NCI-H69 (cell line): ENCODE results near the gene UBE2J1.

Experiments used
- DNase-seq: peaks from one replicate; lab custom pipeline; 2025; lab: John Stamatoyannopoulos, UW

Gene UBE2J1

DNA sequence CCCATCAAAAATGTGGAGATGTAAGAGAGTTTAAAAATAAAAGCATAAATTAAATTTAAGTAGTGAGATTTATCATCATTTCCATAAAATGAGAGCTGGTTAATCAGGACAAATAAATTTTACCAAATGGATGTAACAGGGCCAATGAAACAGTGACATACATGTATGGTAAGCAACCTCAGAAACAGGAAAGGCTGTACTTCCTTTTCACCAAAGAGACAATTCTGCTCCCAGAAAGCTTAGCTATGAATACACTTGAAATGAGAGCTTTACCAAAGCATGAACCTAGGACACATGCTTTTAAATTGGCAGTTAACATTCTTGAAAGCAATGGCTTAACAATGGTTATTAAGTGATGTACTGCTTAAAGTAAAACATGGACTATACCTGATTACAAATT is 12.1 kb upstream of the UBE2J1 start:
- no peak for DNase-seq

DNA sequence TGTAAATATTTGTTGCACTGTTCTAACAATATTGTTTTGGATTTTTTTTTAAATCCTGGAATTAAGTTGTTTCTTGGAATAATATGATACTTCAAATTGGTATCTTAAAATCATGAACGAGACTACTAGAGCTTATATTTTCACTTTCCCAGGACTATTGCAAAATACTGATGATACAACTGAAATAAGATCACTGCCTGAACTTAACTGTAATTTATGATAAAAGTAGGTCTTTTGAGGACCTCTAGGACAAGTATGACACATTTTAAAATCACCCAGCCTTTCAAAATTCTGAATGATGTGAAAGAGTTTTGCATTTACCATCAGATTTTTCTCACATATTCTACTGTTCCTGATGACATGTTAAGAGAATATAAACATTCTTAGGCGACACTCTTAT is 8.6 kb upstream of the UBE2J1 start:
- no peak for DNase-seq

DNA sequence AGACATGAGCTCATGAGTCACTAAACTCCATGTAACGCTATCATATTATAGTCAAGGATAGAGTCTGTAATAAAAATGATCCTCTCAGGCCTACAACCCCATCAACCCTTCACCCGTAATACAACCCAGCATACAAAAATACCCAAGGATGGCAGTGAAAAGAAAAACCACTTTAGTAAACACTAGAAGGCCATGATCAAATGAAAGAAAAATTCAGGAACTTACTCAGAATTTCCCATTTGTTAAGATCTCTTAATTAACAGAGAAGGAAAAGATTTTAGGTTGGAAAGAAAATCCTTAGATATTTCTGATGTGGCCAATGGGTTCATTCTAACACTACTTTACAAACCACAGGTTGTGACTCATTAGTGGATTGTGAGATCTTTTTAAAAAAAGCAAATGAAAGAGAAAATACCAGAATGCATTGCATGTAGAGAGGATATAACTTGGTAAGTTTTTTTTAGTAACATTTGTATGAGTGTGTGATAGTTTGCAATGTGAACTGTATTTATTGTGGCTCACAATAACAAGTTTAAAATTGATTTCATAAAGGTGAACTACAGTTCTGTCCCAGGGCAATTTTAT is 8.0 kb upstream of the UBE2J1 start:
- DNase-seq = no peak

DNA sequence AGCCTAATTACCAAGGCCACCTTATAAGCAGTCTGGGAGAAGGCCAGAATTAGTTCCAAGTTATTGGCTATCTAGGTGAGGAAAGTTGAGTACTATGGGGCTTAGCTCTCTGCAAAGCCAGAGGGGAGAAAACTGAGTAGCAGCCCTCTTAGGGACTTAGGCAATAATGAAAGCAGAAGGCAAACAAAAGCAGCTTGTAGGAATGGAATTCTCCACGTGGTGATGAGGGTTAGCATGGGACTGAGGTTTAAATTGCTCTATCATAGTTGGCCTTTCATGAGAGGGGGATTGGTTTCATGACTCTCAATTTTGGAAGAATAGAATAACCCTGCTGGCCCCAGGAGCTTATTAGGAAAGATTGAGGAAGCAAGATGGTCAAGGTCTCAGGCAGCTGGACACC is 7.0 kb upstream of the UBE2J1 start:
- DNase-seq = peak; percentile 30

DNA sequence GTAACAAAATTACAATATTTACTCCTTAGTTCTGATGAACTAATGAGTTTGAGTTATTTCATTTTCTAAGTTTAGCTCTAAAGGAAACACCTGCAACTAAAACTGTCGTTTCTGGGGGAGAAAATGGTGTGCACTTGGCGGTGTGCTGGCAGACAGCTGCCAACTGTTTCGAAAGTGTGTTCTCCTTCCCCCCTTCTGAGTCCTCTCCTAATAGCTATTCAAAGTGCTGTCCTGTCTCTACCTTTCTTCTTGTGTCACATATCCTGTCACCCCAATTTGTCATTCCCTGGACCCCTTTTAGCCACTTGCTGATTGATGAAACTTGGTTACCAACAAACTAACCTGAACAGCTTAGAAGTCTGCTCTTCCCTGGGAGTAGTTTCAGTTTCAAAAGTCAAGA is 4.9 kb upstream of the UBE2J1 start:
- peak; percentile 35 for DNase-seq

DNA sequence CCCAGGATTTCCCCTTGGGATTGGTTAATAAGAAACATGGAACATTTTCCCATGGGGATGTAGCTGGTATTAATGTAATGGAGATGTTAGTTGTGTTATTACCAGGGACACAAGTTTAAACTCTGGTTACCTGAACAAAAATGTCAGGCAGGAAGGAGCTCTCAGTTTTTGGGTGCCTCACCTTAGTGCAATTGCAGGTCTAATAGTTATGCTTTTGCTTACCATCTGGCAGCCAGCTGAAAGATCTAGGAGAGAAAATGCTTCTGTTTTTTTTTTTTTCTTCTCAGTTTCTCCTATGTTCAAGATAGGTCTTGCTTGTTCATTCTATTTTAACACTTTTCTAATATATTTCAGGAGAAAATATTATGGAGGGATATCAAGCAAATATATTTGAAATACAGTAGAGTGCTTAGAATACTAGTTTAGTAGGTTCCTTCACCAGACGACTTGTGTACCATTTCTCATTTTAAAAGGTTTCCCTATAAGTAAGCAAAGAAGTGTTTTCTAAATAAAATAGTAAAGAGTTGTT is 4.2 kb upstream of the UBE2J1 start:
- DNase-seq = peak; percentile 54

DNA sequence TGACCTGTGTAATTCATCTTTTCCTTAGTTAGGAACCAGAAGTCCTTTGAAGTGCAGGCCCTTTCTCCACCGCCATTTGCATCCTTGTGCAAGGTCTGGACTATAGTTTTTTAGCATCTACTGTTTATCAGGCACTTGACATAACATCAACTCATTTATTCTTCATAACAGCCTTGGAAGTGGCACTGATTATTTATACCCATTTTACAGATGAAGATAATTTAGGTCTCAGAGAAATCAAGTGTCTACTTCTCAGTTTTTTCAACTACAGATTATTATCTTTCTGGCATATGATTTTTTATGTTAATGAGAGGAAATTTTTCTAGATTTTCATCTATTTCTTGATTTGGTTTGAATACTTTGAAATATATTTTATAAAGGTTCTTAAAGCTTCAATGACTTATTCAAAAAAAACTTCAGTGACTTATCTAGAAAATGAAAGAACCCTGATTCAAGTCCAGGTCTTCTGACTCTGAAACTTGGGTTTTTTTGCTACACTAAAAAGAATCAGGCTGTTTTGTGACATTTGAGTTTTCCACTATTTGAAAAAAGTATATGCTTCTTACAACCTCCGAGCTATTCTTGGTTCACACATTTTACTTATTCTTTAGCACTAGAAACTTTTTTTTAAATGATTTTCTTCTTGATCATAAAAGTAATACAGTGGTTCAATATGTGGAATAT is 3.1 kb upstream of the UBE2J1 start:
- no peak for DNase-seq

DNA sequence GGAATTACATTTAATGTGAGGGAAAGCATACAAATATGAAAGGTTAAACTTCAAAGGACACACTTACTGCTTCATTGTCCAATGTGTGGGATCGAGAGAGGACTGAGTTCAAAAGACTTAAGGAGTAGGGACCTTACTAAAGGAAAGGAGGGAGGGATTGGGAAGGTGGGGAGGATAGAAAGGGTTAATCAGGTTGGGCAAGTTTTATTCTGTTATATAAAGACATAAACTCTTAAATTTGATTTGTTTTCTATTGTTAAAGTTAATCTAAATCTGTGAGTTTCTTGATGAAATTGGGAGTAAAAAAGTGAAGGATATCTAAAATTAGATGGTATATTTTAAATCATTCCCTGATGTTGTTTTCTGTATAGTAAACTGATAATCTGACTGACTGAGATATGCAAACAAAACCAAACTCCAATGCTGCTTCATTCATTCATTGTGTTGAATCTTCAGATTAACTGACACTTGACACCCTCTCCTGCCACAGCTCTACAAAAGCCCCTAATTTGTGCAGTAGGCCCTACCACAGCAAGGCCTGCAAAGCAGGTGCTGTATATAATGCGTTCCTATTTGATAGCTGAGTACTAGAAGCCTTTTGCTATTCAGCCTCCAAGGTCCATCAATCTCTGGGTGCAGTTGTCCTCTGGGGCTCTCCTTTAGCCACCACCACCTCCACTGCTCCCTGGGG is 1.3 kb upstream of the UBE2J1 start:
- DNase-seq = peak; percentile 89

DNA sequence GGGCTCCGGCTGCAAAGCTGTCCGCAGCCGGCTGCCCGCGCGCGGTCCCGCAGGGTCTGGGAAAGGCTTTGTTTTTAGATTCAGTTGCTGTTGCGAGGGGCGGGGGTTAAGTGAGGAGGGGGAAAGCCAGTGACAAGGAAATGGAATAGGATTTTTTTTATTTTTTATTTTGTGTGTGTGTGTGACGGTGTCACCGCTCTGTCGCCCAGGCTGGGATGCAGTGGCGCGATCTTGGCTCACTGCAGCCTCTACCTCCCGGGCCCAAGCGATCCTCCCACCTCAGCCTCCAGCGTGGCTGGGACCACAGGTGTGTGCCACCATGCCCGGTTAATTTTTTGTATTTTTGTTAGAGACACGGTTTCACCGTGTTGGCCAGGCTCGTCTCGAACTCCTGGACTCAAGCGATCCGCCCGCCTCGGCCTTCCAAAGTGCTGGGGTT is 615 bp upstream of the UBE2J1 start:
- no peak for DNase-seq

DNA sequence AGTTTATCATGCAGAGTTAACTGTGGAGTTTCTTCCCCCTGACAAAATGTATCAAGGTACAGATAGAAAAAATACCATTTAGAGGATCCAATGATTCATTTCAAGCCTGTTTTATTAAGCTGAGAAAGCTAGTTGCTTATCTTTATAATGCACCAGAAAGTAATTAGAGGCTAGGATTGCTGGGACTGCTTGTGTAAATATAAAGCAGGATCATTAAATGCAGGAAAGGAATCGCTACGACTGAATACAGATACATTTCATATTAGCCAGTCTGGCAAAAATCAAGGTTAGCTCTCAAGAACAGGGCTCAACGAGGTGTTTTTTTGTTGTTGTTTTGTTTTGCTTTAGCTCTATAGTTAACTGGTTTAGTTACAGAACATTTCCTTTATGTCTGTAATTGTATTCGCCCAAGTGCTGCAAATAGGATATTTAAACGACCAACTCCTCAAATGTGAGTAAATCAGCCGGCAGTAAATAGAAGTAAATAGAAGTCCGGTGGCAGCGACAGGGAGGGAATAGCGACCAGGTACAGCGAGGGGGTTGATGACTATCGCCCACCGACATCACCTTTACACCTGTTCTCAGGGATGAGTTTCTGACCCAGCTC is 748 bp downstream of the UBE2J1 start:
- DNase-seq = peak; percentile 79

DNA sequence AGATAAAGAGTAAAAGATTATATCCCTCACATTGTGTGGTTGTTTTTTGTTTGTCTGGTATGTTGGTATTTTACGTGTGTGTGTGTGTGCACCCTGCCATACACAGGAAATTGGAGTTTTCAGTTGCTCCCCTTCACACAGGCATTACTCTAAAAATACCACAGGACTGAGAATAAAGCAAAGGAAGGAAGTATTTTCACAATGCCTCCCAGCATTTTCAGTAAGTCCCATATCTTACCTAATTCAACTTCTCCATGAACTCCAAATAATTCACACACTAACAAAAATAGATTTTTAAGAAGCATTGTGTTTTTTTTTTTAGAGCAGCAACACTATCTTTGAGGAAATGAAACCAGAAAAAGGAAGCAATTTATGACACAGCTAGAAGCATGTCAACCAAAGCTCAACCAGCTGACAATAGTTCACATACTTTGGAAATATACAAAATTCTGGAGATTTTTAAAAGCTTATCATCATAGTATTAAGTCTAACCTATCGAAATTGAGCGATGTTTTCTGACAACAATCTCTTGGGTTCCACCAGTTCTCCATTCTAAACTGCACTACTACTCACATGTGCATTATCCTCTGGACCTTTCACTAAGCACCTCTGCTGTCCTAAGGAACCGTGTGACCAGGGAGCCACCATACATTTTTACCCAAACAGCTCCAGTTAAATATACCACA is 2.1 kb downstream of the UBE2J1 start:
- peak; percentile 20 for DNase-seq

DNA sequence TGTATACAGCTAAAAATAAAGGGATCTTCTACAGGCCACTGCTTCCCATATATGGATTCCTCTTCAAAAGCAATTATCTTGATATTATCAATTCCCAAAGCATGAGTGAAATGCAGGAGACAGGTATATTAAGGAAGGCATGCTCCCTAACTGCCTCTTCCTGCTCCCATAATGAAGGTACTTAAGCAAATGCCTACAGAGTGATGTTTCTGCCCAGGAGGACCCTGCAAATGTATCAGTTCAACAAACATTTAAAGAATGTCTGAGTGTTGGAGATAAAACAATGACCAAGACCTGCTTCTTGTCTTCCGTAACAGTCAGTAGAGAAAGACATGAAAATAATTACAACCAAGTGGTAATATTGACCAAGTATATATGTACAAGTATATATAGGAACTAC is 4.2 kb downstream of the UBE2J1 start:
- DNase-seq = no peak

DNA sequence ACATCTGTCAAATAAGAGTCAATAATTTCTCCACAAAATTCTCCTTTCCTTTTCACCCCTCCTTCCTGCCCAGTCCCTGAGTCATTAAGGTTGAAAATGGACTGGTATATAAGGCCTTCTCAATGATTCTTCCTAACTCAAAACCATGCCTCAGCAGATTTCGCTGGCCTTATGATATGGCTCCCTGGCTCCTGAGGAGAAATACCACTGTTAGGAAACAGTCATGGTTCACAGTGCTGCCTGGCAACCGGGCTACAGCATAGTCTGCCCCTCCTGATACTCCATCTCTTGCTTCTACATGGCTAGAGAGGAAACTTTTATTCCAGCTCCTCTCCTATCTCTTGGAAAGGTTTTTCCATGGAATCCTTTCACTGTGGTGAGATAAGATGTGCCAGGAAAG is 4.7 kb downstream of the UBE2J1 start:
- peak; percentile 18 for DNase-seq

DNA sequence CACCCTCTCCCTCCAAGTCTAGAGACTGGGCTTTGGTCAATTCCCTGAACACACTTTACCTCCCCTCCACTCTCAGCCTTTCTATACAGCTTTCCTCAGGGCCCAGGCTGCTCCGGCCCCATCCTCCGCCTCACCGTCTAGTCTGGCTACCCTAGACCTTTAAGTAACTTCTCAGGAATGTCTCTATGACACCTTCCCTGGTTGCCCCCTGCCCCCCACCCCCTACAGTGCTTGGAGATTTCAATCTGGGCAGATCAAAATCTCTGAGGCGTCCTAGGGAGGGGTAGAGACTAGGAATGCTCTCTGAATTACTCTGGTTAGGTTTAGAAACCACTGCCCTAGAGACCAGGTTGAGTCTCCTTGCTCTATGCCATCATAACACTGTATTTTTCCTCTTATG is 6.1 kb downstream of the UBE2J1 start:
- no peak for DNase-seq

DNA sequence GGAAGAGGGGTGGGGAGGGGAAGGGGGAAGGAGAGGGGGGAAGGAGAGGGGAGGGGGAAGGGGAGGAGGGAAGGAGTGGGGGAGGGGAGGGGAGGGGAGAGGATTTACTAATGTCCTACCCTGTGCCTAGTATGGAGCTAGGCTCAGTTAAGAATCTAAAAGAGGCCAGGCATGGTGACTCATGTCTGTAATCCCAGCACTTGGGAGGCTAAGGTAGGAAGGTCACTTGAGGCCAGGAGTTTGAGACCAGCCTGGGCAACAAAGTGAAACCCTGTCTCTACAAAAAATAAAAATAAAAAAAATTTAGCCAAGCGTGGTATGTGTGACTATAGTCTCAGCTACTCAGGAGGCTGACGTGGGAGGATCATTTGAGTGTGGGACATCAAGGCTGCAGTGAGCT is 13.0 kb downstream of the UBE2J1 start:
- DNase-seq = no peak

DNA sequence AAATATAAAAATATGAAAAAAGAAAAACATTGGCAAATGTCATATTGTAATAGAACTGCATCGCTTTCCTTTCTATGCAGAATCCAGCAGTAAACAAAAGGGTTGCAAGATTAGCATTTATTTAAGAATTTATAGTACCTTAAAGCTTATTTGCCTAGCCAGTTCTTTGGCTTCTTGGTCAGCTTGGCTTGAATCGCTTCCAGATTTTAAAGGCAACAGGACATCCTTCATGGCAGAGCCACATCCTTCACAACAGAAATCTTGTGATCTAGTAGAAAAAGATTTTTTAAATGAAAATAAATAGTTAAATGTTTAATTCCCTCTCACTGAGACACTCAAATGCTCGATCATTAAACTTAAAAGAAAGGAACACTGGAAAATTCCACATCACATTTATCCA is 17.4 kb downstream of the UBE2J1 start:
- no peak for DNase-seq

DNA sequence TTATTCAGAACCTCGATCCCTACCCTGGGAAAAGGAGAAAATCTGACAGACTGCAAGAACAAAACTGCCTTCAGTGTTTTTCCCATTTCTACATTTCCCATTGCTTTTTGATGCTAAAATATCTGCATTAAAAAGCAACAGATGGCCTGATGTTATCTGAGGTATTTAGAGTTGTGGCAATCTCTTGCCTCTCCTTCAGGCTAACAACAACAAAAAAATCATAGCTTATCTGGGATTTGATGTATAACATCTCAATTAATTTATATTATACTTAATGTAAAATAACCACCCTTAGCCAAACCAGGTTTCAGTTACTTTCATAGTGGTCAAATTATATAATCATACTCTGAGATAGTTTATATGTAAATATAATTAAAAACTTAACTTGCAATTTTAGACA is 21.6 kb downstream of the UBE2J1 start:
- no peak for DNase-seq

DNA sequence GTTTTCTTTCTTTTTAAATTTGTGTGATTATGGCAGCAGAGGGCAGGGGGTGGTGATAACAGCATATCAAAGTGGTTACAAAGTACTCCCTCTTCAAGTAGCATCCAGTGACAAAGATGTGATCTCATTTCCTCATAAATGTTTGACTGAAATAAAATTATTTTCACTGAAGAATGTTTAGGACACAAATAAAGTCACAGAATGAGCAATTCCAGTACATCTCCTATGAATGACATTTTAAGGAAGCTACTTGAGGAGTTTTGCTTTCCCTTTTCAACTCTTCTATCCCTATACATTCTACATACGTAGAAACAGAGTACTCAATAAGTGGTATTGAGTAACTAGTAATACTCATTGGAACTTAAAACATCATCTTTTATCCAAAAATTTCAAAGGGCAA is 23.5 kb downstream of the UBE2J1 start:
- no peak for DNase-seq

DNA sequence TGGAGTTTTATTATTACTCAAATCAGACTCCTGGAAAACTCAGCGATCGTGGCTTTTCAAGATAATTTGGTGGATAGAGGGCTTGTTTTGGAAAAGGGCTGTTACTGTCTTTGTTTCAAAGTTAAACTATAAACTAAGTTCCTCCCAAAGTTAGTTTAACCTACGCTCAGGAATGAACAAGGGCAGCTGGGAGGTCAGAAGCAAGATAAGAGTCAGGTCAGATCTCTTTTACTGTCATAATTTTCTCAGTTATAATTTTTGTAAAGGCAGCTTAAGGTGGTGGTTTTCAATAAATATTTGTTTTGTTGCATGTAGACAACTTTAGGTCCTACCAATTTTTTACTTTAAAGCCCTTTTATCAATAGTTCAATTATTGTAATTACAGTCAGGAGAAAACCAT is 28.2 kb downstream of the UBE2J1 start:
- DNase-seq = no peak

DNA sequence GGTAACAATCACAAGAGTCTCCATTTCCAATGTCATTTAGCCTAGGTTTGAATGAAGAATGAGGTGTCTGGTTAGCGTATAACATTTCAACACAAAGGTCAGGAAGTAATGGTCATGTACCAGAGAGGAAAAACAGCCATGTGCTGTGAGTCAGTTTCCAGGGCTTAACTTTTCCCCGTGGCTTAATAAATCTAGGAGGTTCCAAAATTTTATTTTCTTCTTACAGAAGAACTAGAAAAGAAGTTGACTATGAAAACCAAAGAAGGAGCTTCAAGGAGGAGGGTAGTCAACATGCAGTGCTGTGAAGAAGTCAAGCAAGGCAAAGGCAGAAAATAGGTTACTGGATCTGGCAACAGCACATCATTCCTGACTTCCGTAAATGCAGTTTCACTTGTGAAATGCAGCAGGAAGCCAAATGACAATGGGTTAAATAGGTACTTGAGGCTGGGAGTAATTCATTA is 29.0 kb downstream of the UBE2J1 start:
- DNase-seq = no peak

DNA sequence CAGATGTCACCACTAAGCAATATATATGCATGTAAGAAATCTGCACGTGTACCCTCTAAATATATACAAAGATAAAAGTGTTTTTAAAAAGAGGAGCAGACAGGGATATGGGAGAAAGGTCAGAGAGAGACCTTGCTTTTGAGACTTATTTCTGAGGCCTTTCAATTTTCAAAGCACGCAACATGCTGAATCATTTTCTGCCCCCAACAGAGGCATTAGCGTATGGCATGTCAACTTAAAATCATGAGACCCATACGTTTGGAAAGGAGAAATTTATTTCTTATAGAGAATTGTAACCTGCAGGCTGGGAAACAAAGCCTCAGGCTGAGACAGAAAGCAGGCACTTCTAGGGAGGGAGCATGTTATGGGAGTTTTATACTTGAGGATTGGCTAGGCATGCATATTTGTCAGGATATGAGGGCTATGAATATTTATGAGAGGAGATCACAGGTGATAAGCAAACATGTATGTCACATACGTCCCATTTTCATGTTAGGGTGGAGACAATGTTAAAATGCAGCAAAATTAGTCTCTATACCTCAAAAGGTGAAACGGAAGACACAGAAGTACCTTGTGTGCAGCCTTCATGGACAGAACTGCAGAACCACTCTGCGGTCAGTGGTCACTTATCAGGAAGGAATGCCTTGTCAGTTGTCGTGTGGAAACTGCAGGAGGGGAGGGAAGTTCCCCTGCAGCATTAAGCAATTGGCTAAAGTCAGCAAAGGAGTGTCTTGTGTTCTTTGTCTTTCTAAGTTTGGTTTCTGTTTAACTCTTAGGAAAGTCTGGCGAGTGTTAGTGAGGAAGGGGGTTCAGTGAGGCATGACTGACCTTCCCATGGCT is 31.2 kb downstream of the UBE2J1 start:
- DNase-seq = no peak
